Natural killer cell treated with Interleukin-12 subunit alpha and Interleukin-12 subunit beta and Interleukin-15 and Interleukin-18, amount 100 ng/mL, for 72 hours (primary cell): Measurements from ENCODE around the gene PAQR5. TPM values are rescaled to one million over a fixed set of nuclear protein-coding genes. Genes with fewer than 3 reads are reported as not detected.
"Not testable (repeated sequence)": the region's sequence is repeated elsewhere in the genome, so short reads cannot be mapped to it uniquely, and the experiment has no call there.

ENCODE experiments used
- ATAC-seq, 2 donors: fragments of 150-1000 bp; cut with Tn5 transposase in 1 of 2; sonication (Bioruptor Pico), chemical (Tn5 transposase) in 1 of 2; 2 replicates each; pipeline ENCODE4 v1.10.0; 2021
- DNase-seq: peaks from one replicate; pipeline ENCODE4 v3.0.0; 2022; ENCODE audit warnings: low spot score
- H3K27ac Mint-ChIP-seq, 2 donors: 1 replicate in 1 of 2; 2 replicates in 1 of 2; pipeline ENCODE4 v1.8.0; 2022; ENCODE audit warnings: mixed read lengths in 2 of 2, mild to moderate bottlenecking in 1 of 2, moderate library complexity in 1 of 2
- H3K27me3 Mint-ChIP-seq, 2 donors: 1 replicate in 1 of 2; 2 replicates in 1 of 2; pipeline ENCODE4 v1.8.0; 2022; ENCODE audit warnings: mixed read lengths in 2 of 2
- H3K36me3 Mint-ChIP-seq: one replicate; pipeline ENCODE4 v1.8.0; 2022; ENCODE audit warnings: mixed read lengths
- H3K4me1 Mint-ChIP-seq, 2 donors: 1 replicate in 1 of 2; 2 replicates in 1 of 2; pipeline ENCODE4 v1.8.0; 2022; ENCODE audit warnings: low read depth in 2 of 2, mixed read lengths in 2 of 2, mild to moderate bottlenecking in 1 of 2
- H3K4me3 Mint-ChIP-seq: one replicate; pipeline ENCODE4 v1.8.0; 2022; ENCODE audit warnings: mixed read lengths
- H3K9me3 Mint-ChIP-seq: 2 replicates; pipeline ENCODE4 v1.8.0; 2022; ENCODE audit warnings: mixed read lengths
- total RNA-seq, 2 donors: library from RNA; stranded (reverse); gene quantifications; one replicate each; pipeline ENCODE4 v1.2.3, GENCODE V29; 2022

PAQR5 gene
- total RNA-seq, 2 donors from 2014 or later: not detected

- peaks cover 0 to 2% of the 10 kb centered on the region in 2 donors for H3K27me3 Mint-ChIP-seq
- DNase-seq (no peak), ATAC-seq (no peak)
- no peaks in the 10 kb centered on the region for H3K9me3 Mint-ChIP-seq
- no peaks in the 10 kb centered on the region for H3K36me3 Mint-ChIP-seq
- no peak overlapping the region for H3K4me3 Mint-ChIP-seq
- no peaks in the 10 kb centered on the region for H3K4me1 Mint-ChIP-seq
- no peak overlapping the region for H3K27ac Mint-ChIP-seq
Measured at GRCh38 chr15:69288011-69288410, 10.7 kb upstream of the PAQR5 start.

GRCh38 chr15:69288531-69289341, 10.0 kb upstream of the PAQR5 start:
- no peaks in the 10 kb centered on the region for H3K9me3 Mint-ChIP-seq
- no peak for DNase-seq
- no peaks in the 10 kb centered on the region for H3K4me1 Mint-ChIP-seq
- H3K27ac Mint-ChIP-seq: no peak overlapping the region
- H3K4me3 Mint-ChIP-seq: no peak overlapping the region
- ATAC-seq: peak in 1 of 2 donors; percentile 25
- H3K36me3 Mint-ChIP-seq: no peaks in the 10 kb centered on the region
- no peaks in the 10 kb centered on the region for H3K27me3 Mint-ChIP-seq

DNA sequence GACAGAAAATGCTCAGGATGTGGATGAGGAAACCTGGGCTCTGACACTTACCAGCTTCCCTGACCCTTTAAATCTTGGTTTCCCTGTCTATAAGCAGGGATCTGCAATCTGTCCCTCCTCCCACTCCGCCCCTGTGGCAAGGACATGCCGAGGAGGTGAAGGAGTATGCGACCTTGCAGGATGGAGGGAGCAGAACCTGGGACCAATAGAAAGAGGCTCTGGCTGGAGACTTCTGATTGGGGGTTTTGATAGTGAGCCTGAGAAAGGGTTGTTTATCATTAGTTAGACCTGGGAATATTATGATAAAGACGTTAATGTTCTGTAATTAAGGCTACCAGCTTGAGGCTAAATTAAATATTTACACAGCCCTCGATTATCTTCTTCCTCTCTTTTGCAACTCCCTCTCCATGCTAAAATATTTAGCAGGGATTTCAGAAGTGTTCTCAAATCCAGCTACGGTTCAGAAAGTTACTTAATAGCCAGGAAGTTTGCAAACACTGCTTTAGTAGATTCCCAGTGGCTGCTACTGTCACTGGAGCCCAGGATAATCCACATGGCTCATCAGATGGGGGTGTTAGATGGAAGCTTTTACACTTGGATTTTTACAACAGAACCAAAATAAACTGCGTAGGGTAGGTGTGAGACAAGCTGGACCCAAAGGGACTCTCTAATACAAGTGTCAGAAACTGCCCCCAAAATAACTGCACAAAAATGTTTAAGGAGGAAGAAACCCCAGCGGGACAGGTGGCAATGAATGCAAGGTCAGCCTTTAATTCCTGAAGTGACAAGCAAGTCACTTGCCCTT, 9.2 kb upstream of the PAQR5 start:
- Mint-ChIP-seq H3K27ac (no peak overlapping the region), H3K27me3 (no peaks in the 10 kb centered on the region), H3K4me3 (no peak overlapping the region), H3K9me3 (no peaks in the 10 kb centered on the region), H3K36me3 (no peaks in the 10 kb centered on the region), H3K4me1 (no peaks in the 10 kb centered on the region)
- no peak for DNase-seq
- no peak for ATAC-seq

DNA sequence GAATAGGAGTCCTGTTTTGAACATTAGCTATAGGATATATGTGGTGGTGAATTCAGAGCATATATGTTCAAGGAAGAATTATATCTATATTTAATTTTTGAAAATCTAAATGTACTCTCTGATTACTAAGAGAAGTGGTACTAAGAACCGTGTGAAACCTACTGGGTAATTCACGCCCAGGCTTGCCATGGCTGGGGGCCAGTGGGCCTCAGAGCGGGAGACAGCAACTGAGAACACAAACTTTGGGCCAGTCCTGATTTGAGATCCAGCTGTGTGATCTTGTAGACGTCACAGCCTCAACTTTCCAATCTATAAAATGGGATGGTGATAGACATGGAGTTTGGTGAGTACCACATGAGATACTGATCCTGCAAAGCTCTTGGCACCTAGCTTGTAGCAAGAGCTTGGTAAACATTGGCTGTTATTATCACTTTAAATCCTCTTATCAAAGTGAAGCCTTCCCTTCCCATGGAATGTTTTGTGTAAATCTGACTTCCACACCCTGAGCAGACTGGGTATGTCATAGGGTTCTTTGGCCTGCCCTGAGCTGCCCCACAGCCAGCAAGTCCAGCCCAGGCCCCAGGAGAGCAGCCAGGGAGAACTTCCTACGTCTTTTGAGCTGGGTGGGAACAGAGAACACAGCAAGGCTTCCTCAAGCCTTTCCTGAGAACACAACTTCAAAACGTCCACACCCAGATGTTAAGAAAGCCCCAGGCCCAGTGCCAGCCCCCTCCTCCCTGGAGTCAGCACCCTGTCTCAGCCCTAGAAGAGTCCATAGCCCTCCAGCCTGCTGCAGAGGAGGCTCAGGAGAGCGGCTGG, 8.2 kb upstream of the PAQR5 start:
- DNase-seq: no peak
- no peaks in the 10 kb centered on the region for H3K36me3 Mint-ChIP-seq
- ATAC-seq: no peak

GRCh38 chr15:69291651-69292050, 7.1 kb upstream of the PAQR5 start:
- ATAC-seq, H3K9me3 Mint-ChIP-seq, H3K36me3 Mint-ChIP-seq, H3K27me3 Mint-ChIP-seq, DNase-seq, H3K4me3 Mint-ChIP-seq, H3K4me1 Mint-ChIP-seq, H3K27ac Mint-ChIP-seq: not testable (repeated sequence)

More for the DNA sequence above, 8.2 kb upstream of the PAQR5 start:
- no peak overlapping the region for H3K27ac Mint-ChIP-seq
- no peaks in the 10 kb centered on the region for H3K4me1 Mint-ChIP-seq
- no peaks in the 10 kb centered on the region for H3K27me3 Mint-ChIP-seq
- no peak overlapping the region for H3K4me3 Mint-ChIP-seq
- no peaks in the 10 kb centered on the region for H3K9me3 Mint-ChIP-seq

GRCh38 chr15:69292826-69293420, 5.8 kb upstream of the PAQR5 start:
- H3K4me3 Mint-ChIP-seq: no peak overlapping the region

DNA sequence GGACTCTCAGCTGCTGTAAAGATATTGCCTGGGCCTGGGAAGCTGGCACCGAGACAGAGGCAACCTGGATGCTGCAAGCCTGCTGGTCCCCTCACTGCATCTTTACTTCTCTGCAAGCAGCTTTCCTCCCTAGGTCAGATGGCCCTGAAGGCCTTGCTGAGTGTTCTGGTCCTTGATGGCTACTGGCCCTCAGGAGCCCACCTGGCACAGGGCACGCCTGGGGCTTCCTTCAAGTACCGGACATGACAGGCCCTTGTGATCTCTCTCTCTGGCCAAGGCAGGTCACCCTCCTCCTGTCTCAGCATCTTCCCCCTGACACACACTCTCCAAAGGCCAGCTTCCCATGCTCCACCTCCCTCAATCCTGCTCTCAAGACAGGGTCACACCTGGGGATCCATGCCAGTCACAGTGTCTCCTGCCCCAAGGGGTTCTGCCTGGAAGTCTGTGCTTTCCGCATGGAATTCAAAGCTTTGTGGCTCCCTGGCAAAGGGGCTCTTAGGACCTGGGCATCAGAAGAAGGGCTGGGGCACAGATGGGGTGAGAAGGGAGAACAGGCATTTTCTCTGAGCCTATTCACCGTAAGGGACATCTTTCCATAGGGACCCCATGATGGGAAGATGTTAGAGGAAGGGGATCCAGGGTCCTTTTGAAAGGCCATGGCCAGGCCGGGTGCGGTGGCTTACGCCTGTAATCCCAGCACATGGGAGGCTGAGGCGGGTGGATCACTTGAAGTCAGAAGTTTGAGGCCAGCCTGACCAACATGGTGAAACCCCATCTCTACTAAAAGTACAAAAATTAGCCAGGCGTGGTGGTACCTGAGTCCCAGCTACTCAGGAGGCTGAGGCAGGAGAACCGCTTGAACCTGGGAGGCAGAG, 4.7 kb upstream of the PAQR5 start:
- H3K27ac Mint-ChIP-seq: no peak overlapping the region
- no peaks in the 10 kb centered on the region for H3K9me3 Mint-ChIP-seq
- H3K4me1 Mint-ChIP-seq: no peaks in the 10 kb centered on the region
- H3K36me3 Mint-ChIP-seq: no peaks in the 10 kb centered on the region
- no peak for DNase-seq
- H3K4me3 Mint-ChIP-seq: no peak overlapping the region
- peak in 1 of 2 donors; percentile 4 for ATAC-seq
- peaks cover 0 to 14% of the 10 kb centered on the region in 2 donors for H3K27me3 Mint-ChIP-seq

More at GRCh38 chr15:69292826-69293420, 5.8 kb upstream of the PAQR5 start:
- no peak for ATAC-seq
- Mint-ChIP-seq H3K4me1 (no peaks in the 10 kb centered on the region), H3K9me3 (no peaks in the 10 kb centered on the region), H3K27ac (no peak overlapping the region), H3K36me3 (no peaks in the 10 kb centered on the region), H3K27me3 (peaks cover 0 to 14% of the 10 kb centered on the region in 2 donors)
- no peak for DNase-seq

- no peak overlapping the region for H3K27ac Mint-ChIP-seq
Measured at GRCh38 chr15:69296606-69297005, 2.1 kb upstream of the PAQR5 start.

GRCh38 chr15:69297642-69298353, 914 bp upstream of the PAQR5 start:
- Mint-ChIP-seq H3K4me1 (peaks cover 3 to 6% of the 10 kb centered on the region in 2 donors), H3K9me3 (no peaks in the 10 kb centered on the region), H3K36me3 (no peaks in the 10 kb centered on the region), H3K27ac (no peak overlapping the region), H3K4me3 (peak overlapping the region; percentile 17), H3K27me3 (peaks cover 14 to 37% of the 10 kb centered on the region in 2 donors)
- DNase-seq (no peak), ATAC-seq (no peak)

More at GRCh38 chr15:69296606-69297005, 2.1 kb upstream of the PAQR5 start:
- no peak for ATAC-seq
- no peaks in the 10 kb centered on the region for H3K9me3 Mint-ChIP-seq
- no peaks in the 10 kb centered on the region for H3K36me3 Mint-ChIP-seq
- H3K27me3 Mint-ChIP-seq: peaks cover 9 to 31% of the 10 kb centered on the region in 2 donors
- no peak for DNase-seq
- peaks cover 3 to 6% of the 10 kb centered on the region in 2 donors for H3K4me1 Mint-ChIP-seq
- H3K4me3 Mint-ChIP-seq: no peak overlapping the region

GRCh38 chr15:69298354-69298696, 387 bp upstream of the PAQR5 start:
- Mint-ChIP-seq H3K36me3 (no peaks in the 10 kb centered on the region), H3K27me3 (peaks cover 17 to 42% of the 10 kb centered on the region in 2 donors), H3K4me3 (peak overlapping the region; percentile 17), H3K27ac (no peak overlapping the region), H3K4me1 (peaks cover 3 to 6% of the 10 kb centered on the region in 2 donors), H3K9me3 (no peaks in the 10 kb centered on the region)
- DNase-seq (no peak), ATAC-seq (no peak)

- H3K9me3 Mint-ChIP-seq: no peaks in the 10 kb centered on the region
- H3K4me3 Mint-ChIP-seq: no peak overlapping the region
- H3K36me3 Mint-ChIP-seq: no peaks in the 10 kb centered on the region
- H3K4me1 Mint-ChIP-seq: peaks cover 3 to 6% of the 10 kb centered on the region in 2 donors
- H3K27ac Mint-ChIP-seq: no peak overlapping the region
- H3K27me3 Mint-ChIP-seq: peaks cover 19 to 43% of the 10 kb centered on the region in 2 donors
- no peak for DNase-seq
- ATAC-seq: no peak
Measured at GRCh38 chr15:69299451-69299886, 757 bp downstream of the PAQR5 start.

DNA sequence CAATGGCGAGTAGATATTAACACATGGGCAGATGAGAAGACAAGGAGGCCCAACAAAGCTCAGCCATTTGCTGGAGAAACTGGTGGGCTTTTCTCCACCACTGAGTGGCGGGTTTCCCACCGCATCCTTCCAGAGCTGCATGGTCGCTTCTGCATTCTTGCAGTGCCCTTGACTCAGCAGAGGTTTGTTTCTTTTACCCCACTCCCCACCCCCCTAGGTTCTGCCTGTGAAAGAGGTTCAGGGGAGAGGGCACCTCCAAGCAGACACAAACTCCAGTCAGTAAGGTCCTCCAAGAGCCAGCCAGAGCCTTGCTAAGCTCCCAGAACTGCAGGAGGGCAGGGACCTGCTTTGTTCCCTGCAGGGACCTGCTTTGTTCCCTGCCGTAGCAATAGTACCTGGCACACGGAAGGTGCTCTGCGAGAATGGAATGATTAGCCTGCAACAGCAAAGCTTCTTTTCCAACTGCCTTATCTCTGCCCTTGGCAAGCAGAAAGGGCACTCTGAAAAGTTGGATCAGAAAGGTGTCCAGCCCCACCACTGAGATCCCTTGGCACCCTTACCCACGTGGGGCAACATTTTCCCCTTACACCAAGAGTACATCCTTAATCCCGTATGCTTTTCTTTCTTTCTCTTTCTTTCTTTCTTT, 1.4 kb downstream of the PAQR5 start:
- H3K4me3 Mint-ChIP-seq: peak overlapping the region; percentile 38
- H3K27ac Mint-ChIP-seq: no peak overlapping the region
- peaks cover 19 to 43% of the 10 kb centered on the region in 2 donors for H3K27me3 Mint-ChIP-seq

More for the DNA sequence above, 1.4 kb downstream of the PAQR5 start:
- DNase-seq (no peak), ATAC-seq (no peak)
- H3K9me3 Mint-ChIP-seq: no peaks in the 10 kb centered on the region
- no peaks in the 10 kb centered on the region for H3K36me3 Mint-ChIP-seq
- peaks cover 3 to 6% of the 10 kb centered on the region in 2 donors for H3K4me1 Mint-ChIP-seq
